Glomerular visceral epithelial cell (primary cell): ENCODE results near the gene SLC30A1.
"Not testable (repeated sequence)": the region's sequence is repeated elsewhere in the genome, so short reads cannot be mapped to it uniquely, and the experiment has no call there.

Experiments
- DNase-seq: peaks from one replicate; pipeline ENCODE4 v3.0.0-alpha.2; 2016; ENCODE audit errors: extremely low spot score

Gene SLC30A1, protein sequence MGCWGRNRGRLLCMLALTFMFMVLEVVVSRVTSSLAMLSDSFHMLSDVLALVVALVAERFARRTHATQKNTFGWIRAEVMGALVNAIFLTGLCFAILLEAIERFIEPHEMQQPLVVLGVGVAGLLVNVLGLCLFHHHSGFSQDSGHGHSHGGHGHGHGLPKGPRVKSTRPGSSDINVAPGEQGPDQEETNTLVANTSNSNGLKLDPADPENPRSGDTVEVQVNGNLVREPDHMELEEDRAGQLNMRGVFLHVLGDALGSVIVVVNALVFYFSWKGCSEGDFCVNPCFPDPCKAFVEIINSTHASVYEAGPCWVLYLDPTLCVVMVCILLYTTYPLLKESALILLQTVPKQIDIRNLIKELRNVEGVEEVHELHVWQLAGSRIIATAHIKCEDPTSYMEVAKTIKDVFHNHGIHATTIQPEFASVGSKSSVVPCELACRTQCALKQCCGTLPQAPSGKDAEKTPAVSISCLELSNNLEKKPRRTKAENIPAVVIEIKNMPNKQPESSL

DNA sequence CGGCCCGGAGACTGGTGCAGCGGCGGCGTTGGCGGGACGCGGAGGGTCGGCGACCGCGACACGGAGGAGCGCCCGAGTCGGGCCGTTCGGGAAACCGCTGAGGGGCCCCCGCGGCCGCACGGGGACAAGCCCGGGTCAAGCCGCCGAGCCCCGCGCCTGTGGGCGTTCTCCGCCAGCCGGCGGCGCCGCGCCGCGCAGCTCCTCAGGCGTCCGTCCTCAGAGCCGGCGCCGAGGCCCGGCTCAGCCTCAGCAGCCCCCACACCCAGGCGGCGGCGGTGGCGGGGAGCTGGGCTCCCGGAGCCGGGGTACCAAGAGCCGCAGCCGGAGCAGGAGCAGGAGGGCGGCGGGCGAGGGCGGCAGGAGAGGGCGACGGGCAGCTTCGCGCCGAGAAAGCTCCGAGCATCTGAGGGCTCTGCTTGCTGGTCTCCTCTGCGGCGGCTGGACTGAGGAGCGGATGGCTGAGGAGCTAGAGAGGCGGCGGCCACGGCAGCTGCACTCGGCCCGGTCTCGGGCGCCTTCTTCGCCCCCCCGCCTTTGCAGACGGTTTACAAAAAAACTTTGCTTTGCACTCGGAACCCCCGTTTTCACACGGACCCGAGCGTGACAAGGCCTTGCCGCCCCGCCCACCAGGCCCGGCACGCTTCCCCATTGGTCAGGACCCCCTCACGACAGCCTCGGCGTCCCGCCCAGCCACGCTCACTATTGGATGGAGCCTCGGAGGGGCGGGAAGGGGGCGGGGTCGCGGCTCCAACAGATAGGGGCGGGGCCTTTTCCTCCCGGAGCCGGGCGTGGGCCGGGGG lies at the start of gene SLC30A1:
Gene SLC30A1 (minus strand): TSS at position 522 of the 800 bp plus-strand sequence. CDS start 549 bp downstream, outside the sequence.
- DNase-seq: peak; percentile 99

DNA sequence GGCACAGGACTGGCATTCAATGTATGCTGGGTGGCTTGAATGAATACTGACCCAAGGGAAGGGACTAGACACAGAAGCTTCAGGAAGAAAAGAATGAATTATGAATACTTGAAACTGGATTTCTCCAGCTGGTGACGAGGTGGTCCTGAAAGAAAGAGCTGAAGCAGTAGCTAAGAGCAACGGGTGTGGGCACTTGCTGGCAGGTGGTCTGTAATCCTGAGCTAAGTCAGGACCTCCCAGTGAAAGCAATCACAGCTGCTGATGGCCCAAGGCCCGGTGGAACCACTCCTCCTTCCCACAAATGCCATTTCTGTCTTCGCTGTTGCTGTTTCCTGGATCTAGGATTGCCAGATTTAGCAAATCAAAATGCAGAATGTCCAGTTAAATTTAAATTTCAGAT lies 49.5 kb upstream of the SLC30A1 start:
- no peak for DNase-seq

DNA sequence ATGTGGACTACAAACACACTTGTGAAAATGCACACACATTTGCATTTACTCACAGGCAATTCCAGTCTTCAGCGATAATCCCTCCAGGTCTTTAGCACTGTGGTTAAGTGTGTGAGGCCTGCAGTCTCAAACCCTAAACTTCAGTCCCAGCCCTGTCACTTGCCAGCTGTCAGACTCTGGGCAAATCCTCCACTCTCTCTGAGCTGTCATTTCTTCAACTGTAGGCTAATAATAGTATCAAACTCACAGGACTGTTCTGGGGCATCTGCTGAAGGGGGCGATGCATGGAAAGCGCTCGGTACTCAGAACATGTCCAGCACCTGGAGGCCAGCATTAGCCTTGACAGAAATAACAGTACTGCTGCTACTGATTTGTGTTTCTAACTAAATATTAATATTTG lies 48.3 kb upstream of the SLC30A1 start:
- no peak for DNase-seq

DNA sequence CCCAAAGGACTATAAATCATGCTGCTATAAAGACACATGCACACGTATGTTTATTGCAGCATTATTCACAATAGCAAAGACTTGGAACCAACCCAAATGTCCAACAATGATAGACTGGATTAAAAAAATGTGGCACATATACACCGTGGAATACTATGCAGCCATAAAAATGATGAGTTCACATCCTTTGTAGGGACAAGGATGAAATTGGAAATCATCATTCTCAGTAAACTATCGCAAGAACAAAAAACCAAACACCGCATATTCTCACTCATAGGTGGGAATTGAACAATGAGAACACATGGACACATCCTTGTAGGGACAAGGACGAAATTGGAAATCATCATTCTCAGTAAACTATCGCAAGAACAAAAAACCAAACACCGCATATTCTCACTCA lies 46.9 kb upstream of the SLC30A1 start:
- DNase-seq: not testable (repeated sequence)

DNA sequence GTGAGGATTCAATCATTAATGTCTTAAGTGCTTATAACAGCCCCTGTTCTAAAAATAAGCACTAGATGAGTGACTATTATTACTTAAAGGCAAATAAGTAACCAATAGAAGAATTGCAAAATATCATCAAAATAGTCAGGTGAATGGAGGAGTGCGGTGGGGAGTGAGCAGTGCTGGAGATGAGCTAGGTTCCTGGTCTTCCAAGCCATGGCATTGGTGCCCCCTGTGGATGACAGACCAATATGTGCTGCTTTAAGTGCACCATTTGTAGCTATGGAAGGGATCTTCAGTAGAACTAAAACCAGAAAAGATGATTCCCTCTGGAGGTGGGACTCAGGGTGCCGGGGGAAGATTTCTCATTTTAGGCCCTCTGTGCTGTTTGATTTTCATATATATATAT lies 46.1 kb upstream of the SLC30A1 start:
- DNase-seq: peak; percentile 45

DNA sequence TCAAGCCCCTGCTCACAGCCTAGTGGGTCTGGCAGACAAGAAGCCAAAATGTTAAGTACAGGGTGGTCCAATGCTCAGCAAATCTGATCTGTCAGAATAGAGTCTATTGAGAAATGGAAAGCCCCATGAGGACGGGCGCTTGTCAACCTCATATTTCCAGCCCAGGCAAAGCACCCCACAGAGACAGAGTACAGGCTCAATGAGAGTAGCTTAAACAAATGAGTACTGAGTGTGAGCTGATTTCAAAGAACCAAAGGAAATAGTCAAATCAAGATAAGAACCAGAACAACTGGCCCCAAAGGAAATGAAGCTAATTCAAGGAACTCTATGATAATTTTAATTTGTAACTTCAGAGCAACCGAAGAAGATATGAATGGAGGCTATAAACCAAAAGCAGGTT lies 44.6 kb upstream of the SLC30A1 start:
- no peak for DNase-seq

DNA sequence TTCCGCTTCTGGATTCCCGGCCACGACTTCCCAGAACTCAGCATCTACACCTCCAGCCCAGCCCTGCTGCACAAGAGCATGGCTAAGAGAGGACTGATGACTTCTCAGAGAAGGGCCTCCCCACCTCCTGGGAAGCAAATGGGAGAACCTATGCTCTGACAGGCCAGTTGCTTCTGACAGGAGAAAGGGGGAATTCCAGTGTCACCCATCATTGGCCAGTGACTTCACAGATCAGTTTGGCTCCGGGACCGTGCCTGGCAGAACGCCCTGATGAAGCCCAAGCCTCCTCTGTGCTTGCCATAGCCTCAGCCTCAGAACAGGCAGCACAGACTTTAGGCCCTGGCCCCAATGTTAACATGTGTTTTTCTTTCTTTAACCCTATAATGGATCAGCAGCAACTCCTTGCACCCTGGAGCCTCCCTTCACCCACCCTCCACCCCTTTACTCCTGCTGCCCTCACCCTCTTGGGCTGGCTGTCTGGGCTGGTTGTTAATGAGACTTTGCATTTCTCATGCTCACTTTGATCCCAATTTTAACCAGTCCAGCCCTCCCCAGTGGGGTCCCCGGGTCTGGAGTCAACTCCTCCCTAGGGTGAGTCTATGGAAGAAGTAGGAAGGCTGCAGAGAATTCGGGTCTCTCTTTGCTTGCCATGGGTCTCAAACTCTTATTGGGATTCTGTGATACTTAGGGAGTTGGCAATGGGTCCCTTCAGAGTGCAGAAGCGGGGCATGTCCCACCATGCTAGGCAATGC lies 42.7 kb upstream of the SLC30A1 start:
- peak; percentile 80 for DNase-seq

DNA sequence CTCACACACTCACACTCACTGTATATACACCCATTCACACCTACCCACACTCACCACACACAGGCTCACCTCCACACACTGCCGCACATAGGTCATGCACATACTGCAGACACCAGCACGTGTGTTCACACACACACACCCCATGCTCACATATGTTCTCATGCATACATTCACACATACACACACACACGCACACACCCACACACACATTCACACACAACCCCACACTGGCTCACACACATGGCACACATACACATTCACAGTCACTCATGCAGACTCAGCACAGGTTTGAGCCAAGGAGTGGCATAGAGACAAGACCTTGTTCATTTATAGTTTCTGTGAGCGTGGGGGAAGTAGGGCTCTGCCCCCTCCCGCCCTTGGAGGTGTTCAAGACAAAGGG lies 41.1 kb upstream of the SLC30A1 start:
- DNase-seq: no peak

DNA sequence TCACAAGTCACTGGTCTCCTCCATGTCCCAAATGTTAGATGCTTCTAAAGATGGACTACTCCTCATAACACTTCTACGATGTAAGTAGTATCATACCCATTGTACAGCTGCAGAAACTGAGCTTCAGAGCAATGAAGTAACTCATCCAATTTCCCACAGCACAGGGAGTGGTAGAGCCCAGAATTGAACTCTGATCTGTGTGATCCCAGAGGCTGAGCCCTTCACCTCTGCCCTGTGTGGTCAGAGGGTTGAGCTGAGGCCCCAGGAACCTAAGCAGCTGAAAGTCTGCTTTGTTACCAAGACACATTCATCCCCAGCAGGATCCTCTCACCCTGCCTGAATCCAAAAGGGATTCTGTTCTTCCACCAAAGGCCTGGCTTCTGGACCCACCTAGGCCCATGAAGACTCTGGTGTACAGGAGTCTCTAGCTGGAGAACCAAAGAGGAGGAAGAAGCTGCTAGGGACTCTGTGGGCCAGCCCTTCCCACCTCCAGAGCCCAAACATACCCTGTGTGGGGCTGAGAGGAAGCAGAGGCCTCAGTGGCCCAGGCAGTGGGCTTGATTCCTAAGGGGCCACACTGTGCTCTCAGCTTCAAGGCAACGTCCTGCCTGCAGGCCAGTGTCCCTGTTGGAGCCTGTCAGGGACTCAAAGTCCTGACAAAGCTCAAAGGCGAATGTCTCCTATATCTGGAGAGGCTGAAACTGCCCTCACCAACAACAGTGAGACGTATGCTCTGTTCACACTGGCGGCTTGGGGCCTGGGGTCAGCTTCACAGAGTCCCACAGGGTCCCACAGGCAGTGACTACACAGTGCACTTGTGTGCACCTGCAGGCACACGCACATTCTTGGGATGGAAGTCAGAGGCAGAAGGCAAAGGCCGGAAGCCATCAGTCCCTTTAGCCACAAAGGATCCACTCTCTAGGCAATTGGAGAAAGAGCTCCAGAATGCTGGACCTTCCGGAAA lies 40.4 kb upstream of the SLC30A1 start:
- no peak for DNase-seq

DNA sequence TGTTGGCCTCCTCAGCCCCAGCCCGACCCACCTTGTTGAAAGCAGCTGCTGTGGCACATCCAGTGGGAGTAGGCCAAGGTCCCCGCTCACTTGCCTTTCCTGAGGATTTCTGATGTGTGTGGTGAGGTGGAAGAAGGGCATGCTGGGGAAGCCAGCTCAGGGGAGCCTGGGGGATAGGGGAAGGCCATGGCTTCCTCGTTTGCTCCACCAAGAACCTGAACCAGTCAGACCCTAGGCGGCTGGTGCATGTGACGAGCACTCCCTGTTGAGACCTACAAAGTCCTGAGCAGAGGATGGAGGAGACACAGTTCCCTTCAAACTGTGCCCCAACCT lies 38.0 kb upstream of the SLC30A1 start:
- no peak for DNase-seq

DNA sequence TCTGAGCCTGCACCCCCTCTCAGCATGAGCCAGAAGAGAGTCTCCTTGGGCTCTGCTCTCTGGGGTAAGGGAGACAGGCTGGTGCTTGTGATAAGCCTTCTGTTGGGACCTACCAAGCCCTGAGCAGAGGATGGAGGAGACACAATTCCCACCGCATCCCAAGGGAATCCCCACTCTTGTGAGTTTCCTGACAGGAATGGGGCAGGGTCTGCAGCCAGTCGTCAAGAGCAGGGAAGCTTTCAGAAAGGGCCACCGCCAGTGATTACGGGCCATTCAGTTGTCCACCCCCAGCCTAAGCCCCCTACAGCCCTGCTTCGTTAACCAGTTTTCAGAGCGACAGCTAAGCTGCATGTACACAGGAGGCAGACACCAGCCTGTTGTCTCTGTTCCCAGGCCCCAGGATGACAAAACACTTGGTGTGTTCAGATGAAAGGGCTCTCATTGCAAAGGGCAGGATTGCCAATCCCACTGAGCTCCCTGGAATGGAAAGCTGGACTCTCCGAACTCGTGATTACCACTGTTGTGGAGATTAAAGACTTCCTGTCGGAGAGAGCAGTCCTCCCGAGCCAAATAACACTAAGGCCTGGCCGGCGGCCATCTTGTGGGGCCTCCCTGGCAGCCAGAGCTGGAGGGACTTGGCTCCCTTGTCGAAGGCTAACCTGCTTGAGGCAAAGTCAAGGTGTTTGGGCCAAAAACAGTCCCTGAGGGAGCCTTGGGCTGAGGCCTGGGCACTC lies 37.4 kb upstream of the SLC30A1 start:
- DNase-seq: no peak

DNA sequence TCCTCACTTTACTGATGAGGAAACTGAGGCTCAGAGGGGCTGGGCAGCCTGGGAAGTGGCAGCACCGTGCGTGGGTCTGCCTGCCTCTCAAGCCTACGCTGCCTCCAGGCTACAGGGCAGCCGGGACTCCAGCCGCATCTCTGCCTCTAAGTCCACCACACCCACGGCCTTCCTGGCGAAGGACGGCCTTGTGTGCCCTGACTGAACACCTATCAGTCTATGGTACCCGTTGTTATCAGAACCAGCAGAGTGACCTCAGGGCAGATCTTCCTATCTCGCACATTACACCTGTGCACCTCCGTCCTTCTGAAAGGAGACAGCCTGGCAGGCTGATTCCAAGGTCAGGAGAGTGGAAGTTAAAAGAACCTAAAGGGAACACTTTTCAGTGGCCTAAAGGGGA lies 35.7 kb upstream of the SLC30A1 start:
- DNase-seq: no peak

DNA sequence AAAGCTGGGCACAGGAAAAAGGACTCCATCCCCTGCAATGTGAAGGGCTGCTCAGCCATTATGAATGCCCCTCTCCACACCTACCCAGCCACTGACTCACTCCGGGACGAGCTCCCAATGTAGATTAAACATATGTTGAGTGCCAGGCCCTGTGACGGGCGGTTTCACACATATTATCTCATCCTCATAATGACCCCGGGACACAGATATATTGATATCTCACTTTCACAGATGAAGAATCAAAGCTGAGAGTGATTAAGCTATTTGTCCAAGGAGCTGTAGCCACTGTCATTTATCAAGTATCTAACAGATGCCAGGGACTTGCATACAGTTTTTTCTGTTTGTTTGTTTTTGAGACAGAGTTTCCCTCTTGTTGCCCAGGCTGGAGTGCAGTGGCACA lies 35.0 kb upstream of the SLC30A1 start:
- DNase-seq: no peak

DNA sequence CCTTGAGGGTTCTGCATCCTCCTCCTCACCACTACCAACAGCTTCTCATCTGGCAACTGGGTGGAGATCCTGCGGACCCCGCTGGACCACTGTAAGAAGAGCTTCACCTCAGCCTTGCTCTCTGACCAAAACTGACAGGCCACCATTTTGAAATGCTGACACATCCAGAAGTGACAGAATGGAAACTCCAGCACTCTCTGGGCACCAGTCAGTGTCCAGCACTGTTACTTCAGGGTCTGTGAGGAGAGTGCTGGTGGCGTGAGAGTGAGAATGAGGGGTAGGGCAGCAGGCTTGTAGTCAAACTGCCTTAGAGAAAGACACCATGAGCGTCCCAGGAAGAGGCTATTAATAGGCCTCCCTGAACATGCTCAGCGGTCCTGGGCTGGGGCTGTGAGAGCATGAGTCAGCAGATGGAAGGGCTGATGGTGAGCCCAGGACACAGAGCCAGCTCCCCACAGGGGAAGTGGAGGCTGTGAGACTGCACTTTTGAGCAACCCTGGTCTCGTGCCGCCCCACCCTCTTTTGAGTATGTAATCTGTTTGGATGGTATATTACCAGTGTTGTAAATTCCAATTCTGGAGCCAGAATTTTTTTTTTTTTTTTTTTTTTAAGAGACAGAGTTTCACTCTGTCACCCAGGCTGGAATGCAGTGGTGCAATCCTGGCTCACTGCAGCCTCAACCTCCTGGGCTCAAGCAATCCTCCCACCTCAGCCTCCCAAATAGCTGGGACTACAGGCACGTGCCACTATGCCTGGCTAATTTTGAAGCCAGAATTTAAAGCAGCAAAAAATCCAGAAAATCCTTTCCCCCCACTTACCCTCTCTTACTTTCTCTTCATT lies 34.4 kb upstream of the SLC30A1 start:
- peak; percentile 76 for DNase-seq

DNA sequence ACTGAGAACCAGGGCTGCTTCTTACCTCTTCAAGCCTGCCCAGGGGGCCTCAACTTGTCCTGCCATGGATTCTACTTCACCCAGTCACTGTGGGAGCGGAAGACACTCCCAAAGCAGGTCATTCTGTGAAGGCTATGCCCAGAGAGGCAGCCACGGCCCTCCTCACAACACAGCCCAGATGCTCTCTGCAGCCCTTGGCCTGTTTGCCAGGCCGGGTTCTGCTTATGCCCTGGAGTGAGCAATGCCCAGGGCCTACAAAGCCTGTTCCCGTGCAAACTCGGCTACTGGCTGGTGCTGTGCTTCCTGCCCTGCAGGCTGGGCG lies 33.8 kb upstream of the SLC30A1 start:
- DNase-seq: no peak

DNA sequence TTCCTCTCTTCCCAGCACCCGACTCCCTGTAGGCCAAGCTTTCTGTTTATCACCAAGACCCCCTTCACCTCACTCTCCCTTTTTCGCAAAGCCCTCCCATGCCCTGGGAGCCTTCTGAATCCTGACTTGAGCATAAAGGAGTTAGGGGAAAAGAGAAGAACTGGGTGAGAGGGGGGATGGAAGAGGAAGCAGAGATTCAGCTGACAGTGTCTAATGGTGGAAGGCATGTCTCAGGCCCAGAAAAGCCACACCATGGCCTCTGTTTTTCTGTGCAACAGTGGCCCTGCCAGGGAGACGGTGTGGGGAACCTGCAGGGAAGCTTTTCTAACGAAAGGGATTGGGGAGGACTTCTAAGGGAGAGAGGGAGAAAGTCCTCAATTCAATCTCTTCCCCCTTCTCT lies 32.9 kb upstream of the SLC30A1 start:
- DNase-seq: no peak

DNA sequence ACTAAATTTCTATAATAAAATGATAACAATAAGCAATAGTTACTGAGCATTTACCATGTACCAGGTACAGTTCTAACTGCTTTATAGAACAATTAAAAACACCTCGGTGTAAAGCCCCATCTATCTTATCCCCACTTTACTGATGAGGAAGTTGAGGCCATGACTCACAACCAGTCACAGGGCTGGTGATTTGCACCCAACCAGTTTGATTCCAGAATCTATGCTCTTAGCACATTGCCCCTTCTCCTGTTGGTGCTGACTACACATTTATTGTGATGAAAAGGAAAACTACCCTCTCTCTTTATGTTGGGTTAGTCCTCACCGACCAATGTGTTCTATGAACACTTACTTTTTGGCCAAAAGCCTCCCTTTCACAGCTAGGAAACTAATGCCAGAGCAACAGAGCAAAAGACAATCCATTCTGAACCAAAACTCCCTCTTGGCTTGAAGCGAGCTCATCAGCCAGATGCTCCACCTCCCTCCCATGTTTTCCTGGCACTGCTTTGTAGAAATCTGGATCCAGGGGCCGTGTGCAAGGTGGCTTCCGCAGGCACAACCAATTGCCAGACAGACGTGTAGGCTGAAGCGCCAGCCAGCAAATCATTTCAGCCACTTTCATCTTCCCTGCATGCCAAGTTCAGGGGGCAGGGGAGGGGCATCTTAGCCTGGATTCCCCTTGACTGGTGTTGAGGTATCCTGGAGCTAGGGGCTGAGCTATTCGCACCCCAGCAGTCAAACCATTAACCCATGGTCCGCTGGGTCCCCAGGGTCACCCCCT lies 32.0 kb upstream of the SLC30A1 start:
- DNase-seq: no peak

DNA sequence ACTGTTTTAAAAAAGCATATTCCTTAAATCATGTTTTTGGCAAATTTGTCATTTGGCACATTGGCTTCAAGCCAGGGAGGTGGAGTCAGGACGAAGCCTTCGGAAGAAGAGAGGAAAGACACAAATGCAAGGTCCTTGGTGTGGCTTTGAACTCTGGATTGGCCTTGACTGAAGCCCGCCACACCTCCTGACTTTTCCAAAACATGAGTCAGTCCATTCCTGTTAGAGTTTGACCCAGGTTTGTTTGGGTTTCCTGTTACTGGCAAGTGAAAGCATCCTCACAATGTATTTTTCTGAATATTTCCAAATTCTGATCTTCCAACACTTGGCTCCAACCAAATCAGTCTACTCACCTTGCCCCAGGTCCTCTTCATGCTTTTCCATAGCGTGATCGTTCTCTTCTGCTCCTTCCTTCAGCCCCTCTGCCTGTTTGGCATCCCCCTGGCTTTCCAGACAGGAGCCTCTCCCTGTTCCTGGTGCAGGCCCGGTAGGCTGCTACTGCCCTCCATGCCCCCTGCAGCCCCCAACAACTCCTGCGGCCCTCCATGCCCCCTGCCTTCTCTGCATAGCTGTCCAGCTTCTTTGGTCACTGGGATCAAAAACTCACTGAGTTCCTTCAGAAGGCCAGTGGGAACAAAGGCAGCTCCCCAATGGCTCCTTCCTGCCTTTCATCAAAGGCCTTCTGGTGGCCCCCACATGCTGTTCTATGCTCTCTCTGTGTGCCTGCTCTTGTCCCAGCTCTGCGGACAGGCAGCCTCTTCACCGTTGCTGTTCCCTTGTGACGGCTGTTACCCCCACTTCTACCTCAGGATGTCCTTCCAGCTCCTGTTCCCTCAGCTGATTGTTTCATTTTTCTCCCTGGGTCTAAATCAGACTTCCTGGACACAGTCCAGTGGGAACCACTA lies 30.4 kb upstream of the SLC30A1 start:
- DNase-seq: no peak
